Stimulated activated CD4-positive, alpha-beta T cell treated with anti-CD3 and anti-CD28 coated beads, Interleukin-12 subunit alpha, Interleukin-12 subunit beta, amount 100 ng/mL, for 48 hours (primary cell): ENCODE measurements around the gene CCDC73.
"Not testable (repeated sequence)": the region's sequence is repeated elsewhere in the genome, so short reads cannot be mapped to it uniquely, and the experiment has no call there.

Experiments used
- DNase-seq, 3 donors: peaks; one replicate each; pipeline ENCODE4 v3.0.0-alpha.2; 2020; ENCODE audit warnings: low read depth in 2 of 3, low spot score in 1 of 3

CCDC73 gene

GRCh38 chr11:32706985-32707741, 87.3 kb downstream of the CCDC73 start:
- no peak for DNase-seq

GRCh38 chr11:32705309-32706033, 89.0 kb downstream of the CCDC73 start:
- no peak for DNase-seq

GRCh38 chr11:32704775-32705174, 89.7 kb downstream of the CCDC73 start:
- no peak for DNase-seq

- no peak for DNase-seq
These were observed 90.2 kb downstream of the CCDC73 start for GRCh38 chr11:32704261-32704660.

GRCh38 chr11:32701616-32702015, 92.8 kb downstream of the CCDC73 start:
- DNase-seq = no peak

- DNase-seq = no peak
These were observed 95.9 kb downstream of the CCDC73 start for GRCh38 chr11:32698579-32698978.

GRCh38 chr11:32671051-32671450, 123.4 kb downstream of the CCDC73 start:
- DNase-seq = no peak

- no peak for DNase-seq
These were observed 134.8 kb downstream of the CCDC73 start for GRCh38 chr11:32659672-32660071.

- no peak for DNase-seq
These were observed 135.6 kb downstream of the CCDC73 start for GRCh38 chr11:32658639-32659406.

- no peak for DNase-seq
These were observed 150.9 kb downstream of the CCDC73 start for GRCh38 chr11:32643526-32643925.

- no peak for DNase-seq
These were observed 153.1 kb downstream of the CCDC73 start for GRCh38 chr11:32641361-32641760.

GRCh38 chr11:32635819-32636218, 158.6 kb downstream of the CCDC73 start:
- no peak for DNase-seq

- no peak for DNase-seq
These were observed 163.6 kb downstream of the CCDC73 start for GRCh38 chr11:32630844-32631243.

- DNase-seq = no peak
These were observed 177.6 kb downstream of the CCDC73 start for GRCh38 chr11:32616903-32617302.

- DNase-seq = no peak
These were observed 179.0 kb downstream of the CCDC73 start for GRCh38 chr11:32615422-32615821.

- DNase-seq = no peak
These were observed 180.8 kb downstream of the CCDC73 start for GRCh38 chr11:32613500-32614151.

GRCh38 chr11:32610797-32611352, 183.6 kb downstream of the CCDC73 start:
- DNase-seq = no peak

- not testable (repeated sequence) for DNase-seq
These were observed 185.6 kb downstream of the CCDC73 start for GRCh38 chr11:32608826-32609225.

GRCh38 chr11:32606220-32606619, 188.2 kb downstream of the CCDC73 start:
- no peak for DNase-seq

GRCh38 chr11:32602657-32603415, 191.6 kb downstream of the CCDC73 start:
- DNase-seq = no peak
